ENCODE data around the gene PIGU.

DNA sequence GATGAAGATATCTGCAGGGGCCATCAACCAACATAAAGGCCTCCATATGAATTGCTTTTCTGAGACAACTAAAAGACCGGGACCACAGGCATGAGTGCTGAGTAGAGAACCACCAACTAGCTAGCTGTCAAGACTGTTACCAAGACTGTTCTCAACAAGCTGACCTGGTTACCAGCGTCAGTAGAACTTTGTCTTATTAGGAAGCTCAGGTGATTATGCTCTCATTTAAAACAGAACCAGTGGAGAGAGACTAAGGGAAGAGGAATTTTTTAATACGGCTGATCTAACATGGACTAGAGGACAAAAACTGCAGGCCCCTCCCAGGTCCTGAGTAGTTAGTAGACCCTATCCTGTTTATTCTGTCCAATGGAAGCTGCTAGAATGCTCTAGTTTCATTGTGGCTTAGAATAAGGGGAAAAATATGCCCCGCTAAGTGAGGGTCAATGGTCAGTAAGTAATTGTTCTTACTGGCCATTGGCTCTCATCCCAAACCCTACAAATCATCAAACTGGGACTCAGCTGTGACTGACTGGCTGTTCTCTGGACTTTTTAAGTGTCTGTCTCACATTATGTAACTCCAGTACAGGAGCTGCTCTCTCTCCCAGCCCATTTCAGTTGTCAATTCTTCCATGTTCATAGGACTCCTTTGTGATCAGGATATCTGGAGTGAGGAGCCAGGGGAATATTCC lies 164.5 kb downstream of the PIGU start:
- TF ChIP-seq, protein P1, sequence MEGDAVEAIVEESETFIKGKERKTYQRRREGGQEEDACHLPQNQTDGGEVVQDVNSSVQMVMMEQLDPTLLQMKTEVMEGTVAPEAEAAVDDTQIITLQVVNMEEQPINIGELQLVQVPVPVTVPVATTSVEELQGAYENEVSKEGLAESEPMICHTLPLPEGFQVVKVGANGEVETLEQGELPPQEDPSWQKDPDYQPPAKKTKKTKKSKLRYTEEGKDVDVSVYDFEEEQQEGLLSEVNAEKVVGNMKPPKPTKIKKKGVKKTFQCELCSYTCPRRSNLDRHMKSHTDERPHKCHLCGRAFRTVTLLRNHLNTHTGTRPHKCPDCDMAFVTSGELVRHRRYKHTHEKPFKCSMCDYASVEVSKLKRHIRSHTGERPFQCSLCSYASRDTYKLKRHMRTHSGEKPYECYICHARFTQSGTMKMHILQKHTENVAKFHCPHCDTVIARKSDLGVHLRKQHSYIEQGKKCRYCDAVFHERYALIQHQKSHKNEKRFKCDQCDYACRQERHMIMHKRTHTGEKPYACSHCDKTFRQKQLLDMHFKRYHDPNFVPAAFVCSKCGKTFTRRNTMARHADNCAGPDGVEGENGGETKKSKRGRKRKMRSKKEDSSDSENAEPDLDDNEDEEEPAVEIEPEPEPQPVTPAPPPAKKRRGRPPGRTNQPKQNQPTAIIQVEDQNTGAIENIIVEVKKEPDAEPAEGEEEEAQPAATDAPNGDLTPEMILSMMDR (IDR thresholded peaks at IDR 0.05 in 4 of 5, conservative IDR thresholded peaks at IDR 0.05 in 1 of 5), result no peak
- no peak for TF ChIP-seq POLR2A (IDR thresholded peaks at IDR 0.05)

Measured in gastrocnemius medialis (tissue), 4 donors.